ENCODE data around the gene RNF39. TPM values are rescaled to one million over a fixed set of nuclear protein-coding genes. Genes with fewer than 3 reads are reported as not detected.

The RNF39 gene
- total and polyA plus RNA-seq, 2 of the 13 experiments (the other 11 are each of a cell fraction or from before 2014, with no cell fraction given), result 0.13 to 1.8 TPM

- peak; percentile 14; the same call in 1 of the 2 replicates for TF ChIP-seq HNF1B (CRISPR knock-in tag; IDR thresholded peaks at IDR 0.05)
- TF ChIP-seq FOXC1 (CRISPR knock-in tag; IDR thresholded peaks at IDR 0.05; ENCODE audit: borderline replicate concordance), result no peak; the same call in 1 of the 2 replicates
These were observed 13.6 kb downstream of the RNF39 start (continued) for GRCh38 chr6:30061858-30062458.

GRCh38 chr6:30061092-30061857 lies 14.3 kb downstream of the RNF39 start, which contains the start of gene POLR1H:
TSS of gene POLR1H (plus strand) at chr6:30061265. CDS start at chr6:30061525, 260 bp downstream.
- peak; percentile 94 for FAIRE-seq
- no peaks in the 10 kb centered on the region for H4K20me1 ChIP-seq (ENCODE audit: insufficient read depth, low read length)
- CTCF ChIA-PET (ENCODE audit: low intra/inter-chr PET ratio, low total read pairs), result no interaction called here
- H3K4me1 ChIP-seq (ENCODE audit: insufficient read depth, low read length), result peaks cover 35% of the 10 kb centered on the region
- H2AFZ ChIP-seq (ENCODE audit: low read length), result peak within 1 kb of the TSS; percentile 92
- H3K79me2 ChIP-seq (ENCODE audit: insufficient read depth, low read length), result peaks cover 37% of the 10 kb centered on the region
- peak within 1 kb of the TSS; percentile 89 to 99 (median 93) for H3K4me3 ChIP-seq (replicated peaks in 1 of 3; ENCODE audit: insufficient read depth in 1 of 3, low read depth in 2 of 3, low read length in 3 of 3)
- peaks cover 0 to 4% of the 10 kb centered on the region in 2 experiments; a peak in 1 of 5 replicates for H3K27me3 ChIP-seq (ENCODE audit: control insufficient read depth in 1 of 2, insufficient read depth in 2 of 2, low read length in 2 of 2)
- peak within 1 kb of the TSS; percentile 75 for H3K27ac ChIP-seq (ENCODE audit: extremely low read length, insufficient read depth, low read length)
- no peaks in the 10 kb centered on the region for H3K9me3 ChIP-seq (ENCODE audit: low read length)
- WGBS (ENCODE audit: low lambda C conversion rate), result under 1% methylated on average over 40 of the region's 48 CpGs
- peak; percentile 95 for DNase-seq (ENCODE audit: low spot score)
- peak within 1 kb of the TSS; percentile 90 for H3K9ac ChIP-seq (ENCODE audit: insufficient read depth, low read depth, low read length)
- TSS peak; percentile 74 for BruUV-seq (replicated peaks)
- POLR2A ChIA-PET, result interaction anchor here (0.7 to 2.8 kb wide), 22 partner anchors 9 to 1920 kb away, joined by 3 to 35 read pairs (median 4); partner anchors contain the start of genes RNF39, TRIM15, TRIM26 and ZKSCAN8
- peaks cover 0 to 9% of the 10 kb centered on the region in 2 experiments; a peak in 2 of 5 replicates for H3K36me3 ChIP-seq (replicated peaks in 1 of 2; ENCODE audit: control insufficient read depth in 1 of 2, insufficient read depth in 2 of 2, low read length in 2 of 2)
- intact Hi-C loops (cut with micrococcal nuclease; ENCODE audit: unreplicated experiment) (loop anchor here (1.0 to 2.0 kb wide), 2 partner anchors 42 to 110 kb away; no protein-coding TSS in a partner anchor), in situ Hi-C loops (cut with HindIII; ENCODE audit: extremely low pct_ligation_motif_present, low pct_unique_long_range_greater_than_20kb) (no loop called here)
- ATAC-seq, result peak; percentile 98
- H3K4me2 ChIP-seq (ENCODE audit: low read depth, low read length), result peak within 1 kb of the TSS; percentile 99
- TF ChIP-seq ZNF264 (CRISPR knock-in tag; IDR thresholded peaks at IDR 0.05) (peak; percentile 93), ZNF772 (CRISPR knock-in tag; IDR thresholded peaks at IDR 0.05) (no peak), ZNF746 (CRISPR knock-in tag; IDR thresholded peaks at IDR 0.05) (peak; percentile 61), ATF3 (CRISPR knock-in tag; IDR thresholded peaks at IDR 0.05) (peak; percentile 73), ATAD3A (CRISPR knock-in tag; IDR thresholded peaks at IDR 0.05) (no peak), TRIM22 (IDR thresholded peaks at IDR 0.05) (no peak), YY1 (IDR thresholded peaks at IDR 0.05; ENCODE audit: insufficient read depth, insufficient replicate concordance, low read depth, low read length) (peak; percentile 87), AGO2 (optimal IDR thresholded peaks at IDR 0.05; ENCODE audit: low read depth, low read length) (peak; percentile 23), NFRKB (IDR thresholded peaks at IDR 0.05) (no peak), ZSCAN21 (CRISPR knock-in tag; IDR thresholded peaks at IDR 0.05; ENCODE audit: borderline replicate concordance) (peak; percentile 28; the same call in 1 of the 2 replicates), MXD3 (CRISPR knock-in tag; IDR thresholded peaks at IDR 0.05) (peak; percentile 86), FOXC1 (CRISPR knock-in tag; IDR thresholded peaks at IDR 0.05; ENCODE audit: borderline replicate concordance) (peak; percentile 88), CEBPG (CRISPR knock-in tag; IDR thresholded peaks at IDR 0.05) (peak; percentile 89), ZNF496 (CRISPR knock-in tag; IDR thresholded peaks at IDR 0.05; ENCODE audit: insufficient replicate concordance) (no peak), PHF8 (CRISPR knock-in tag; IDR thresholded peaks at IDR 0.05) (peak; percentile 88), DBP (CRISPR knock-in tag; IDR thresholded peaks at IDR 0.05; ENCODE audit: not compliant biosample characterization) (peak; percentile 73)

Data from HepG2 (cell line).